GM12878 (cell line): ENCODE results near the gene THADA. TPM values are rescaled to one million over a fixed set of nuclear protein-coding genes. Genes with fewer than 3 reads are reported as not detected.

Experiments used
- ASH2L ChIP-seq: fragments of 300-600, 200-600 bp; sonication (generic); IDR thresholded peaks from 2 replicates; pipeline ENCODE4 v1.6.1; 2017; ENCODE audit warnings: low read depth, mild to moderate bottlenecking, borderline replicate concordance
- ATF7 ChIP-seq: fragments of 450-650 bp; IDR thresholded peaks from 2 replicates; pipeline ENCODE4 v1.6.1; 2016; ENCODE audit warnings: low read depth, mild to moderate bottlenecking
- CBX5 ChIP-seq: sonication (generic); IDR thresholded peaks from 2 replicates; pipeline ENCODE4 v1.6.1; 2016; ENCODE audit warnings: low read depth, moderate library complexity, mild to moderate bottlenecking, inconsistent platforms
- CHD1 ChIP-seq: IDR thresholded peaks from 2 replicates; pipeline ENCODE4 v1.6.1; 2012; ENCODE audit warnings: low read depth, low read length, improper control_type of control experiment
- DPF2 ChIP-seq: fragments of 450-650 bp; IDR thresholded peaks from 2 replicates; pipeline ENCODE4 v1.6.1; 2017; ENCODE audit warnings: mild to moderate bottlenecking
- EGR1 ChIP-seq, 2 experiments: IDR thresholded peaks; 1 replicate in 1 of 2; 2 replicates in 1 of 2; pipeline ENCODE4 v1.6.1; 2011 to 2012; ENCODE audit warnings: low read depth in 2 of 2, low read length in 2 of 2, borderline replicate concordance in 1 of 2, mild to moderate bottlenecking in 1 of 2, moderate library complexity in 1 of 2
- EP300 ChIP-seq, 2 experiments: fragments of 150-350 bp in 1 of 2; IDR thresholded peaks; 2 replicates each; pipeline ENCODE4 v1.6.1; 2011 to 2012; ENCODE audit warnings: low read depth in 2 of 2, low read length in 2 of 2, borderline replicate concordance in 1 of 2, improper control_type of control experiment in 1 of 2, inconsistent platforms in 1 of 2; ENCODE audit not compliant: control insufficient read depth in 1 of 2
- FOS ChIP-seq: IDR thresholded peaks from 3 replicates; pipeline ENCODE4 v1.6.1; 2011; ENCODE audit warnings: borderline replicate concordance; ENCODE audit not compliant: insufficient read length; ENCODE audit errors: extremely low read depth
- HDGF ChIP-seq: fragments of 450-650 bp; IDR thresholded peaks from 2 replicates; pipeline ENCODE4 v1.6.1; 2016; ENCODE audit warnings: antibody characterized with exemption
- IRF4 ChIP-seq: IDR thresholded peaks from 2 replicates; pipeline ENCODE4 v1.6.1; 2011; ENCODE audit warnings: low read depth, low read length
- MXI1 ChIP-seq: fragments of 150-350 bp; IDR thresholded peaks from 2 replicates; pipeline ENCODE4 v1.6.1; 2011; ENCODE audit warnings: low read depth, mild to moderate bottlenecking, inconsistent platforms, low read length, improper control_type of control experiment
- MYC ChIP-seq: IDR thresholded peaks from 2 replicates; pipeline ENCODE4 v1.6.1; 2011; ENCODE audit warnings: mild to moderate bottlenecking, low read length, moderate library complexity, inconsistent platforms; ENCODE audit not compliant: insufficient read depth, insufficient replicate concordance, insufficient read length, severe bottlenecking
- NBN ChIP-seq: fragments of 450-650 bp; IDR thresholded peaks from 2 replicates; pipeline ENCODE4 v1.6.1; 2016
- NFXL1 ChIP-seq: fragments of 450-650 bp; IDR thresholded peaks from 2 replicates; pipeline ENCODE4 v1.6.1; 2017; ENCODE audit warnings: antibody characterized with exemption, mild to moderate bottlenecking, borderline replicate concordance
- POLR2A ChIP-seq: IDR thresholded peaks from 2 replicates; pipeline ENCODE4 v1.6.1; 2011; ENCODE audit warnings: low read depth, mild to moderate bottlenecking, low read length
- POLR2AphosphoS5 ChIP-seq: IDR thresholded peaks from 2 replicates; pipeline ENCODE4 v1.6.1; 2011; ENCODE audit warnings: mild to moderate bottlenecking, low read length, inconsistent platforms
- POU2F2 ChIP-seq: IDR thresholded peaks from 3 replicates; pipeline ENCODE4 v1.6.1; 2011; ENCODE audit warnings: low read depth, mild to moderate bottlenecking, low read length, borderline replicate concordance
- RBBP5 ChIP-seq: fragments of 200-600 bp; sonication (generic); conservative IDR thresholded peaks from 2 replicates; pipeline ENCODE4 v1.6.1; 2016
- SMARCA5 ChIP-seq: fragments of 450-650 bp; IDR thresholded peaks from 2 replicates; pipeline ENCODE4 v1.6.1; 2017; ENCODE audit warnings: mild to moderate bottlenecking
- SREBF1 ChIP-seq: IDR thresholded peaks from 2 replicates; pipeline ENCODE4 v1.6.1; 2012; ENCODE audit warnings: mild to moderate bottlenecking, low read length
- SUZ12 ChIP-seq: fragments of 200-600 bp; sonication (generic); IDR thresholded peaks from one replicate; pipeline ENCODE4 v1.6.1; 2018; ENCODE audit warnings: antibody characterized with exemption, mild to moderate bottlenecking; ENCODE audit not compliant: unreplicated experiment
- TCF7 ChIP-seq: IDR thresholded peaks from 2 replicates; pipeline ENCODE4 v1.6.1; 2014; ENCODE audit warnings: antibody characterized with exemption, borderline replicate concordance
- ZBED1 ChIP-seq: IDR thresholded peaks from 2 replicates; pipeline ENCODE4 v1.6.1; 2016; ENCODE audit warnings: borderline replicate concordance
- ZNF24 ChIP-seq: fragments of 450-650 bp; IDR thresholded peaks from 2 replicates; pipeline ENCODE4 v1.6.1; 2017; ENCODE audit warnings: antibody characterized with exemption, mild to moderate bottlenecking
- ZSCAN29 ChIP-seq: fragments of 450-650 bp; IDR thresholded peaks from 2 replicates; pipeline ENCODE4 v1.6.1; 2017; ENCODE audit warnings: mild to moderate bottlenecking, moderate library complexity
- ZZZ3 ChIP-seq: IDR thresholded peaks from 2 replicates; pipeline ENCODE4 v1.6.1; 2011; ENCODE audit warnings: low read depth; ENCODE audit not compliant: control insufficient read depth, insufficient read length
- polyA plus RNA-seq, 11 experiments: library from polyadenylated mRNA; depleted of rRNA in 4 of 11; unstranded in 6 of 11; stranded (reverse) in 5 of 11; fragments of >200 nt; fragmentation: Nextera tagmentation in 4 of 11; fragmentation: Illumina TruSeq in 1 of 11; extraction: Ambion mirVana in 4 of 11; extraction: Trizol in 1 of 11; gene quantifications; 1 replicate in 1 of 11; 2 replicates in 10 of 11; pipeline versions ENCODE4 v1.2.1 to v1.2.3, GENCODE V29; 2011 to 2016; ENCODE audit warnings: inconsistent platforms in 2 of 11, missing spikeins in 2 of 11, low read depth in 1 of 11
- total RNA-seq, 4 experiments: library from RNA; depleted of rRNA in 3 of 4; stranded (reverse); fragments of >200 nt in 3 of 4; fragmentation: Illumina TruSeq in 1 of 4; extraction: Trizol in 1 of 4; gene quantifications; 2 replicates each; pipeline versions ENCODE4 v1.2.1 to v1.2.3, GENCODE V29; 2013 to 2021
- TF ChIP-seq, protein P1 (sequence below): IDR thresholded peaks from 2 replicates; pipeline ENCODE4 v1.6.1; 2012; ENCODE audit warnings: low read depth, low read length, improper control_type of control experiment
- TF ChIP-seq, protein P2 (sequence below): fragments of 450-650 bp; IDR thresholded peaks from 2 replicates; pipeline ENCODE4 v1.6.1; 2017; ENCODE audit warnings: mild to moderate bottlenecking, moderate library complexity

THADA gene
- total and polyA plus RNA-seq, 10 of the 15 experiments (the other 5 are each of a cell fraction or from before 2014, with no cell fraction given): 14.6 to 33.2 (median 23.2) TPM

DNA sequence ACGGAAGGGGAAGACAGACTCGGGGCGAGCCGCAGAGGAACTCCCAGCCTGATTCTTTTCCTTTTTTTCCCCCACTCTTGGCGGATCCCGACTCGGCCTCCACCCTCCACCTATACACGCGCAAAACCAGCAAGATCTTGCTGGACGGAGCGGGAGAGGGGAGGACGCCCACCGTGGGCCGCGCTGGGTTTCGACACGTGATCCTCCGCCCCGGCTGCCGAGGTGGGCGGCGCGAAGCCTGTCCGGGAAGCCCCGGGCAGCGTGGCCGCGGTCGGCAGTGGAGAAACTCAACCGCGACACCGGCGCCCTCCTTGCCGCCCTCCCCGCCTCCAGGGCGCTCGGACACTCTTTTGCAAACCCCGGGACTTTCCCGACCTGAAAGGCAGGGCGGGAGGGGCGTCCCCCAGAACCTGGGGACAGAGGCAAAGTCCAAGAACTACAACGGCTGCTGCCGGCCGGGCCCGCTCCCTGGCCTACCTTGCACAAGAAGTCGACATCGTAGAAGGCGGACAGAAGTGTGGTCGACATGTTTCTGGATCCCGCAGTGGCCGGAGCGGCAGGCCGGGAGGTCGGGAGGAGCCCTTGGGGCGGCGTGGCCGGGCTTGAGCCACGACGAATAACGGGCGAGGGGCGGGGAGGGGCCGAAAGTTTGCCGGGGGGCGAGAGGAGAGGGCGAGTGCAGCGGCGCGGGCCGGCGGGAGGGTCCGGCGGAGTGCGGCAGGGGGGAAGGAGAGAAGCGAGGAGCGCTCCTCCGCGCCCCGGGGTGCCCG, 369.9 kb downstream of the THADA start (continued):
- TF ChIP-seq SREBF1 (no peak), POU2F2 (peak; percentile 49; the same call in 2 of the 3 replicates), ASH2L (0 out of 2 replicates have a peak, but pooled peaks have one; percentile 30), ZZZ3 (no peak), EGR1 (IDR thresholded peaks at IDR 0.05; ENCODE audit: borderline replicate concordance in 1 of 2, low read depth in 2 of 2, low read length in 2 of 2) (peak in 1 of 2 experiments; percentile 62; a peak in 1 of 3 replicates), TCF7 (no peak), ATF7 (peak; percentile 16; the same call in 1 of the 2 replicates), EP300 (IDR thresholded peaks at IDR 0.05; ENCODE audit: borderline replicate concordance in 1 of 2, control insufficient read depth in 1 of 2, low read depth in 2 of 2, low read length in 2 of 2) (no peak), CBX5 (no peak), FOS (no peak), POLR2A (no peak), HDGF (peak; percentile 85; the same call in 1 of the 2 replicates), MYC (peak; percentile 29), NBN (peak; percentile 87), SMARCA5 (no peak; the same call in 1 of the 2 replicates), ZSCAN29 (no peak), NFXL1 (no peak), ZNF24 (no peak), POLR2AphosphoS5 (peak; percentile 94), RBBP5 (no peak), ZBED1 (peak; percentile 21; the same call in 1 of the 2 replicates), DPF2 (peak; percentile 73; the same call in 1 of the 2 replicates), SUZ12 (no peak), IRF4 (0 out of 2 replicates have a peak, but pooled peaks have one; percentile 1), MXI1 (peak; percentile 53; the same call in 1 of the 2 replicates), CHD1 (no peak)
- TF ChIP-seq, protein P1, sequence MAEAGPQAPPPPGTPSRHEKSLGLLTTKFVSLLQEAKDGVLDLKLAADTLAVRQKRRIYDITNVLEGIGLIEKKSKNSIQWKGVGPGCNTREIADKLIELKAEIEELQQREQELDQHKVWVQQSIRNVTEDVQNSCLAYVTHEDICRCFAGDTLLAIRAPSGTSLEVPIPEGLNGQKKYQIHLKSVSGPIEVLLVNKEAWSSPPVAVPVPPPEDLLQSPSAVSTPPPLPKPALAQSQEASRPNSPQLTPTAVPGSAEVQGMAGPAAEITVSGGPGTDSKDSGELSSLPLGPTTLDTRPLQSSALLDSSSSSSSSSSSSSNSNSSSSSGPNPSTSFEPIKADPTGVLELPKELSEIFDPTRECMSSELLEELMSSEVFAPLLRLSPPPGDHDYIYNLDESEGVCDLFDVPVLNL: no peak
- TF ChIP-seq, protein P2, sequence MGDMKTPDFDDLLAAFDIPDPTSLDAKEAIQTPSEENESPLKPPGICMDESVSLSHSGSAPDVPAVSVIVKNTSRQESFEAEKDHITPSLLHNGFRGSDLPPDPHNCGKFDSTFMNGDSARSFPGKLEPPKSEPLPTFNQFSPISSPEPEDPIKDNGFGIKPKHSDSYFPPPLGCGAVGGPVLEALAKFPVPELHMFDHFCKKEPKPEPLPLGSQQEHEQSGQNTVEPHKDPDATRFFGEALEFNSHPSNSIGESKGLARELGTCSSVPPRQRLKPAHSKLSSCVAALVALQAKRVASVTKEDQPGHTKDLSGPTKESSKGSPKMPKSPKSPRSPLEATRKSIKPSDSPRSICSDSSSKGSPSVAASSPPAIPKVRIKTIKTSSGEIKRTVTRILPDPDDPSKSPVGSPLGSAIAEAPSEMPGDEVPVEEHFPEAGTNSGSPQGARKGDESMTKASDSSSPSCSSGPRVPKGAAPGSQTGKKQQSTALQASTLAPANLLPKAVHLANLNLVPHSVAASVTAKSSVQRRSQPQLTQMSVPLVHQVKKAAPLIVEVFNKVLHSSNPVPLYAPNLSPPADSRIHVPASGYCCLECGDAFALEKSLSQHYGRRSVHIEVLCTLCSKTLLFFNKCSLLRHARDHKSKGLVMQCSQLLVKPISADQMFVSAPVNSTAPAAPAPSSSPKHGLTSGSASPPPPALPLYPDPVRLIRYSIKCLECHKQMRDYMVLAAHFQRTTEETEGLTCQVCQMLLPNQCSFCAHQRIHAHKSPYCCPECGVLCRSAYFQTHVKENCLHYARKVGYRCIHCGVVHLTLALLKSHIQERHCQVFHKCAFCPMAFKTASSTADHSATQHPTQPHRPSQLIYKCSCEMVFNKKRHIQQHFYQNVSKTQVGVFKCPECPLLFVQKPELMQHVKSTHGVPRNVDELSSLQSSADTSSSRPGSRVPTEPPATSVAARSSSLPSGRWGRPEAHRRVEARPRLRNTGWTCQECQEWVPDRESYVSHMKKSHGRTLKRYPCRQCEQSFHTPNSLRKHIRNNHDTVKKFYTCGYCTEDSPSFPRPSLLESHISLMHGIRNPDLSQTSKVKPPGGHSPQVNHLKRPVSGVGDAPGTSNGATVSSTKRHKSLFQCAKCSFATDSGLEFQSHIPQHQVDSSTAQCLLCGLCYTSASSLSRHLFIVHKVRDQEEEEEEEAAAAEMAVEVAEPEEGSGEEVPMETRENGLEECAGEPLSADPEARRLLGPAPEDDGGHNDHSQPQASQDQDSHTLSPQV: no peak
